IPS-18c (cell line): ENCODE results near the gene REV1.
"Not testable (repeated sequence)": the region's sequence is repeated elsewhere in the genome, so short reads cannot be mapped to it uniquely, and the experiment has no call there.

Experiments used
- H3K4me3 ChIP-seq: 2 replicates; pipeline ENCODE4 v1.7.0; 2013; ENCODE audit warnings: low read depth, mild to moderate bottlenecking, low read length, moderate library complexity; ENCODE audit not compliant: insufficient read depth
- H3K9me3 ChIP-seq: one replicate; pipeline ENCODE4 v1.6.1; 2013; ENCODE audit warnings: mild to moderate bottlenecking, low read length, moderate library complexity; ENCODE audit not compliant: control insufficient read depth, insufficient read depth

Gene REV1

DNA sequence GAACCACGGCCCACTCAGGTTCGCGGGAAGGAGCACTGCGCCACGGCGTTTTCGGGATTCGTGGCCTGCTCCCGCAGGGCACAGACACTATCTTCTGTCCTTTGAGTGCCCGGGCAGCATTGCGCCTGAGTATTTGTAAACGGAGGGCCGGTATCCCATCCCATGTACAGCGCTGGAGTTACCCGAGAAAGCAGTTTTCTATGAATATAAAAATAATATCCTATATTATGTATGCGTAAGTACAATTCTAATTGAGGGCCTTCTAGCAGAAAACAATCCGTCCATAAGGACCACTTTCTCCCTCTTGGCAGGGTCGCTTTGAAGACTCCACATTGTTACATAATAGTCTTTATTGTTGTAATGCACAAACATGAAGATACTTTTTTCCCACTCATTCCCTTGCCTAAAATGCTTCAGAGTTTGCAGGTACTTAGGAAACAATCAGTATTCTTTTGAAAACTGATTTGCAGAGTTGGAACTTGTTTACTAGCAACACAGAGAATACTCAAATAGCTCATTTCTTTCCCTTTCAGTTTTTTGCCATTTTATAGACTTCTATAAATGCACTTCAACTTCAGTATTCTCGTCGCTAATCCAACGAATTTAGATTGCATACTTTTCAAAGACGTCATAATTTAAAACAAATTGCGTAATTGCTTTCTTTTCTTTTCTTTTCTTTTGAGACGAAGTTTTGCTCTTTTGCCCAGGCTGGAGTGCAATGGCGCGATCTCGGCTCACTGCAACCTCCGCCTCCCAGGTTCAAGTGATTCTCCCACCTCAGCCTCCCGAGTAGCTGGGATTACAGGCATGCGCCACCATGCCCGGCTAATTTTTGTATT, 1.0 kb upstream of the REV1 start:
- Histone ChIP-seq H3K9me3 (no peaks in the 10 kb centered on the region), H3K4me3 (peak overlapping the region; percentile 86)

DNA sequence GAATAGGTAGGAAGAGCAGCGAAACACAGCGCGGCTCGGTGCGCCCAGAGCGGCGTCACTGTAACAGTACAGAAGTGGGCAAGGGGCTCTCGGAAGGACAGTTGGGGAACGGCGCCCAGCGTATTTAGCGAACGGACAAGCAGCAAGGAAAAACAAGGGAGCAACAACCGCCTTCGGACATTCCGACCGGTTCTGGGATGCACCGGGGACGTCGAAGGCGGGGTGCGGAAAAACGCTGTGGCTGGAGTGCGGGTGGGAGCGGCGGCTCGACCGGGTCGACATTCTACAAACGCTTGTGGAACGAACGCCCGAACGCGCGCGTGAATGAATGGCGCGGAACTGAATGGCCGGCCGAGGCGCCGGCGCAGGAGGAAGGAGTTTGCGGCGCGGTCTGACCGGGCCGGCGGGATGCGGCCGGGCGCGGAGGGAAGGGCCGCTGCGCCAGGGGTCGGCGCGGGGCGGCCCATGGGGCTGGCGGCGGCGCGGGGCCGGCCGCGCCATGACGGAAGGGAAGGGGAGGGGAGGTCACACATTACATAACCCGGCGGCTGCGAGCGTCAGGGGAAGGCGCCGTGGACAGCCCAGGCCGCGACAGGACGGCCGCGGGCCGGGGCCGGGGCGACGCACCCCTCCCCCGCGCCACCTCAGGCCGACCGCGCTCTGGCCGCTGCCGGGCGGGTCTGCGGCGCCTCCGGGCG, 605 bp downstream of the REV1 start:
- Histone ChIP-seq H3K4me3 (peak overlapping the region; percentile 94), H3K9me3 (no peaks in the 10 kb centered on the region)

DNA sequence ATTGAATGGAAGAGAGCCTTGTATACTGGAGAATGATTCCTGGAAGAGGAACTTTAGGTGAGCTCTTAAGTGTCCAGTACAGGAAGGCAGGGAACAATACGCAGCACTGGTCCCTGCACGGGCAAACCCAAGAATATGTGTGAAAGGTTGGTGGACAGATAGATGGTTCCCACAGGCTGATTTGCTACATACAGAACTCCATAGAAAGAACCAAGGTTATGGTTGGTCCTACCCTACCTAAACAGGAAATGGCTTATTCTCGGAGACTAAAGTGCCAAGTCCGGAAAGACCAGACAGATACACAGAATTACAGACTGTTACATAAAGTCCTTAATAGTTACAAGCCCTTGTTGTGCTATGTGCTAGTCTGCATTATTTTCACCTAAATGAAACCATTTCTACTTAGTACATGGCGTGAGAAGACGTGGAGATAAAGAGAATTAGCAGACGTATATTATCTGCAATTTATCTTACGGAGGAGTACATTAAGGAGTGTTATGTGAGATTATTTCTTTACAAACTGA, 1.2 kb downstream of the REV1 start:
- peak overlapping the region; percentile 94 for H3K4me3 ChIP-seq
- H3K9me3 ChIP-seq, result no peaks in the 10 kb centered on the region

DNA sequence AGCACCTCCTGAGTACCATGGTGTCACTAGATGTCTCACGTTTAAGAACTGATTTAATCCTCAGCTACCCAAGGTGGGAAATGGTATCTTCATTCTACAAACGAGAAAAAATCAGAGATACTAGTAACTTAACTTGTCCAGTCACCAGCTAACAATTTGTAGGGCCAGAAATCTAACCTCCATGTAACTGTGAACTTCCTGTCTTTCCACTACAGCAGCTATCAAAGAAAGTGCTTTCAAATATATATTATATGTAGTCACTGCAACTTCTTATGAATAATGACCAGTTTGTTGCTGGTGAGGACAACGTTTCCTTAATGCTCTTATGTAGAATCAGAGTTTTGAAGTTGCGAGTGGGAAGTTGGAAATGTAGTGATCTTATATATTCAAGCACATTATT, 1.9 kb downstream of the REV1 start:
- Histone ChIP-seq H3K4me3 (no peak overlapping the region), H3K9me3 (no peaks in the 10 kb centered on the region)

DNA sequence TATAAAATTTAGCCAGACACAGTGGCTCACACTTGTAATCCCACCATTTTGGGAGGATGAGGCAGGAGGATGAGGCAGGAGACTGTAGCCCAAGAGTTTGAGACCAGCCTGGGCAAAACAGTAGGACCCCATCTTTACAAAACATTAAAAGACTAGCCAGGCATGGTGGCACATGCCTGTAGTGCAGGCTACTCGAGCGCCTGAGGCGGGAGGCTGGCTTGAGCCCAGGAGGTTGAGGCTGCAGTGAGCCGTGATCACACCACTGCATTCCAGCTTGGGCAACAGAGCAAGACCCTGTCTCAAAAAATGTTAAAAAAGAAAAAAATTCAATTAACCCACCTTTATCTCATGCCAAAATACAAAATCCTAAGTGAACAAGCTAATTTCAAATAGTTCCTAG, 4.0 kb downstream of the REV1 start:
- Histone ChIP-seq H3K4me3 (no peak overlapping the region), H3K9me3 (no peaks in the 10 kb centered on the region)

DNA sequence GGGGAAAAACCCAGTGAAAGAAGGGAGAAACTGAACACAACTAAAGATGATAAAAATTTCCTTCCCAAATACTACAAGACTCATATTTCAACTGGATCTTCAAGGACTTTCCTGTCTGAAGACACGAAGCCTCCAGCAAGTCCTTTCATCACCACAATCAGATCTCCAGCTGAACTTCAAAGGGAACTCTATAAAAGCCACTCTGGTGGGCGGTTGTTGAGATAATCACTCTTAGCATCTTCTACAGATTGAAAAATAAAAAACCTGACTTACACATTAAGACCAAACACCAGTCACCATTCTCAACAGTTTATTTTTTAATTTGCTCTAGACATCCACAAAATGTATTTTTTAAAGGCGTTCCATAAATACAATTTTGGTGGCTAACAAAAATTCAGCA, 4.4 kb downstream of the REV1 start:
- Histone ChIP-seq H3K9me3 (no peaks in the 10 kb centered on the region), H3K4me3 (no peak overlapping the region)

DNA sequence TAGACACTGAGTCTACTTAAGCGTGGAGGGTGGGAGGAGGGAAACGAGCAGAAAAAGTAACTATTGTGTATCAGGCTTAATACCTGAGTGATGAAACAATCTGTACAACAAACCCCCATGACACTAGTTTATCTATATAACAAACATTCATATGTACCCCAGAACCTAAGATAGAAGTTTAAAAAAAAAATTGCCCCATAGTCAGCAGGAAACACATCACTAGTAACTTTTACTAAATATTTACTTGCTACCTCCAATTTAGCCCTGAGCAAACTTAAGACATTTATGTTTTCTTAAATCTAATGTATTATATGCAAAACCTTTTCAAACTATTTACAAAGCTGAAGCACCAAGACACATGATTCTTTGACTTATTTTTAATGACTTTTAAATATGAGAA, 5.6 kb downstream of the REV1 start:
- H3K9me3 ChIP-seq, result no peaks in the 10 kb centered on the region
- H3K4me3 ChIP-seq, result no peak overlapping the region

DNA sequence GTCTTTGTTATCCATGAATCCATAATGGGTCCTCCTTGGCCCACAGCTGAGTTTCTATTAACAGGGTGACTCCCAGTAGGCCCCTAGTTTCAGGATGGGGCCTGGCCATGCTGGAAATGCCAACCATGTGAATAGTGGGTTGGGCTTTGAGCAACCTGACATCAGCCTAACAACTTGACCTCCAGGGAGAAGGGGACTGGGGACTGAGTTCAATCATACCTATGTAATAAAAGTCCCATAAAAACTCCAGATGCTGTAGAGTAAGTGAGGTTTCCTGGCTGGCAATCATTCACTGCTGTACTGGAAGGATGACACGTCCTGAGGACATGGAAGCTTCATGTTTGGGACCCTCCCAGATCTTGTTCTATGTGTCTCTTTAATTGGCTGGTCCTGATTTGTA, 7.9 kb downstream of the REV1 start:
- no peaks in the 10 kb centered on the region for H3K9me3 ChIP-seq
- H3K4me3 ChIP-seq, result no peak overlapping the region

DNA sequence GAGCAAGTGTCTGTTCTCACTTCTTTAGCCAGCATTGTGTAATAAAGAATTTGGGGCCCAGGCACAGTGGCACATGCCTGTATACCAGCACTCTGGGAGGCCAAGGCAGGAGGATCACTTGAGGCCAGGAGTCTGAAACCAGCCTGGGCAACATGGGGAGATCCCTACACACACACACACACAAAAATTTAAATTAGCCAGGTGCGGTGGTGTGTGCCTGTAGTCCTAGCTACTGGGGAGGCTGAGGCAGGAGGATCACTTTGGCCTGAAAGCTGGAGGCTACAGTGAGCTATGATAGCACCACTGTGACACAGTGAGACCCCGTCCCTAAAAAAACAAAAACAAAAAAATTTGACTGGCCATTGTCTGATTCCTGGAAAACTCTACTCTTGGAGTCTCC, 8.3 kb downstream of the REV1 start:
- Histone ChIP-seq H3K4me3 (no peak overlapping the region), H3K9me3 (no peaks in the 10 kb centered on the region)

DNA sequence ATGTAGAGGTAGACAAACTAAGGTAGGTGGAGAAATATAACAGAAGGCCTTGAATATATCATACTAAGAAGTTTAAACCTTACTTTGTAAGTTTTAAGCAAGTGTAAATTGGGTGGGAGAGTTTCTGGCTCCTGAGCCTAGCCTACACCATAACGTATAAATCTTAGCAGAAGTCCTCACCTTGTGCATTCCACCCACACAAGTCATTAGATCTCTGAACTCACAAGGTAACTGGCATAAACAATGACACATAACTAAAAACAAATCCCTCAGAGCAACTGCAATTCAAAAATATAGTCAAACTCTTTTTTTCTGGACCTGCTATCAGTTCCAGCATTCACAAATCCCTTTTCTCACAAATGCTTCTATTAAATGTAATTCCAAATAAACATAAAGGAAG, 9.4 kb downstream of the REV1 start:
- Histone ChIP-seq H3K9me3 (no peaks in the 10 kb centered on the region), H3K4me3 (no peak overlapping the region)

DNA sequence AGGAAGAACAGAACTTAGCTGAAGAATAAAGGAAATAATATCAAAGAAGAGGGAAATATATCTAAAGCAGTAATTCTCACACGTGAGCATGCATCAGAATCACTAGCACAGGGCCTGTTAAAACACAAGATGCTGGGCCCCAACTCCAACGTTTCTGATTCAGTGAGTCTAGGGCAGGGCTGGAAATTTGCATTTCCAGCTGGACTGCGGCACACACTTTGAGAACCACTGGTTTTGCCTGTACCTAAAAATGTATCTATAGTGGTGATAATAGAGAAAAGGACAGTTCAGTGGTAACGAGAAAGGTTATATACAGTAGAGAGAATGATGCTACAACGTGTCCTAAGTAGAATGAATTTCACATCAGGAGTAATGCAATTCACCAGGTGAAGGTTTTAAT, 11.2 kb downstream of the REV1 start:
- no peak overlapping the region for H3K4me3 ChIP-seq
- H3K9me3 ChIP-seq, result no peaks in the 10 kb centered on the region

DNA sequence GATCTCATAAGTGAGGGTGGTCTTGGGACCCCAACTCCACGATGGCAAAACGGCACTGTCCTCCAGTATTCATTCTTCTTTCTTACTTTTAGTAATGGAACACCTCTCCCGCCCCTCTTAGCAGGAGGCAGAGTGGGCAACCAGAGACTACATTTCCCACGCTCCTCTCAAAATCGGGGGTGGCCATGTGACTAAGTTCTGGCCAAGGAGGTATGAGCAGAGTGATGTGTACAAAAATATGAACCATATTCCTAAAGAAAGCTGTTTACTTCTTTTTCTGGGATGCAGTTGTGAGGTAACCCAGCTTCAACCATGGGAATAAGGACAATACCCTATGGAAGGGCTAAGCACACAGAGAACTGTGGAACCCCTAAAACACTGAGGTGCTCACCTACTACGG, 12.8 kb downstream of the REV1 start:
- H3K4me3 ChIP-seq, result no peak overlapping the region
- H3K9me3 ChIP-seq, result no peaks in the 10 kb centered on the region

DNA sequence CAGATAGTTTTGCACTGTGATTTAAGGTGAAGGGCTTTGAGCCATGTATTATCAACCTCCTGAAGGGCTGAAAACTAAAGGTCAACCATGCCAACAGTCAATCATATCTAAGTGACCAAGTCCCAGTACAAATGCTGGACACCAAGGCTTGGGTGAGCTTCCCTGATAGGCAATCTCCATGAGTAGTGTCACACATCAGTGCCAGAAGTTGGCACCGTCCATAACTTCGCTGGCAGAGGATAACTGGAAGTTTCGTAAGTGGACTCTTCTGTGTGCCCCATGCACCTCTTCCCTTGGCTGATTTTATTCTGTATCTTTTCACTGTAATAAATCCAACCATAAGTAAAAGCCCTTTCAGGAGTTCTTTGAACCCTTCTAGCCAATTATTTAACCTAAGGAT, 13.2 kb downstream of the REV1 start:
- Histone ChIP-seq H3K9me3 (no peaks in the 10 kb centered on the region), H3K4me3 (no peak overlapping the region)

DNA sequence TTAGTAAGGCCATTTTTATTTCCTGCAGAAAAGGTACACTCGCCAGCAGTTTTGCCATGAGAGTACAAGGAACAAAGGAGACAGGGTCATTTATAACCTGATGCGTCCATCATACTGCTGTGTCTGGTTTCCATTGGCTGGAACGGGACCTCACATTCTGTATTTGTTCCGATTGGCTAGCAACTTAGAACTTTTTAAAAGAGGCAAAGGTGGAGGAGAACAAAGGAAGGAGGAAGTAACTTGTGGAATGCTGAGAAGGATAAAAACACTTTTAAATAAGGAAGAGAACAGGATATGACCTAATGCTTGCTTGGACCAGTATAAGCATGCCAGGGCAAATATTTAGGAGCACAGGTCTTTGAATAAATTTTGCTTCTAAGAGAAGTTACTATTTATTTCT, 14.7 kb downstream of the REV1 start:
- H3K4me3 ChIP-seq, result not testable (repeated sequence)

DNA sequence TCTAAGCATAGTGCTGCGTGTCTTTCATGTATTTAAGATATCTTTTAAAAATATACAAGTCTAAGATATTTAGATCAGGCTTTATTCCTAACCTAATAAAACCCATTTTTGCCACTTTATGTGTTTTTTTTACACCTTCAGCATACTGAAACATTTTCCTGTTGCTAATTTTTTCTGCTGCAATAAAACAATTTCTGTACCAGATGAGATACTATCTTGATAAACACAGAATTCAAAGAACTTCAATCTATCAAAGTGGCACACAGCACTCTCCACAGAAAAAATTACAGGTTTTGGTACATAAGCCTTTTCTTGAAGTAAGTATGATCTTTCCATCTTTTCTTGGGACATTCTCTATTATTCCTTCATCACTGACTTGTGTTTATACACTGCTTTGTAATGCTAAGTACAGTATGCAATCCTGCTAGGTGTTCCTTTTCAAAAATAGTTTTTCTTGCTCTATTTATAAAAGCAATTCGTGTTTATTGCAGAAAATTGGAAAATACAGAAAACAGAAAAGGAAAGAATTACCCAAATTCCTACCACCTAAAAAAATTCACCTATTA, 16.2 kb downstream of the REV1 start:
- no peak overlapping the region for H3K4me3 ChIP-seq
- no peaks in the 10 kb centered on the region for H3K9me3 ChIP-seq

More for the DNA sequence above, 14.7 kb downstream of the REV1 start:
- not testable (repeated sequence) for H3K9me3 ChIP-seq

DNA sequence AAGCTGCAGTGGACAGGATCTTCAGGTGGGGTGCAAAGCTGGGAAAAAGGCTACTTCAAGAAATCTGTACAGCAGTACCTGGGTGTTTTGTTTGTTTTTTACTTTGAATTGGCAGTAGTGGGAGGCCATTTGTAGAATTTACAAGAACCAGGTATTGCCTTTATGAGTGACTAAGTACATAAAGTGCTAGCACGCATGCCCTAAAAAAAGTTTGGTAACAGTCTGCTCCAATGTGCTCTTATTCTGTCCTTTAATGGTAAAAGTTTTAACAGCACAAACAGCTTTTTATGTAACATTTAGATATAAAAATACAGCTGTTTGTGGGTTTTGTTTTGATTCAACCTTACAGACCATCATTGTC, 17.2 kb downstream of the REV1 start:
- Histone ChIP-seq H3K4me3 (no peak overlapping the region), H3K9me3 (no peaks in the 10 kb centered on the region)

DNA sequence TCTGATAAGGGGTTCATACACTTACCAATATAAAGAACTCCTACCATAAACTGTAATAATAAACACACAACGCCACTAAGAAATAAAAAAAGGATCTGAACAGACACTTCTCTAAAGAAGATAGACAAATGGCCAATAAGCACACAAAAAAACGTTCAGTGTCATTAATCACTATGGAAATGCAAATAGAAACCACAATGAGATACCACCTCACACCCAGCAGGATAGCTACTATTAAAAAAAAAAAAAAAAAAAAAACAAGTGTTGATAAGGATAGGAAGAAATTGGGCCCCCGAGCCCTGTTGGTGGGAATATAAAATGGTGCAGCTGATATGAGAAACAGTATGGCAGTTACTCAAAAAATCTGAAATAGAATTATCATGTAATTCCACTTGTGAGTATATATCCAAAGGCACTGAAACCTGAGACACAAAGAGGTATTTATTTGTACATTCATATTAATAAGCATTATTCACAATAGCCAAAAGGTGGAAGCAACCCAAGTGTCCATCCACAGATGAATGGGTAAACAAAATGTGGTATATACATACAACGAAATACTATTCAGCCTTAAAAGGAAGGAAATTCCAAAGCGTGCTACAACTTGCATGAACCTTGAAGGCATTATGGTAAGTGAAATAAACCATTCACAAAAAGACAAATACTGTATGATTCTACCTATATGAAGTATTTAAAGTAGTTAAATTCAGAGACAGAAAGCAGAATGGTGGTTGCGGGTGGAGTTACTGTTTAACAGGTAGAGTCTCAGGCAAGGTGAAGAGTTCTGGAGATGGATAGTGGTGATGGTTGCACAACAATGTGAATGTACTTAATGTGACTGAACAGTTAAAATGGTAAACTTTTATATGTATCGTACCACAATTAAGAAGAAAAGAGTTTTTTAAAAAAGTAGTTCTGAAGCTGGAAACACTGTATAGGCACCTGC, 17.9 kb downstream of the REV1 start:
- Histone ChIP-seq H3K9me3 (no peaks in the 10 kb centered on the region), H3K4me3 (no peak overlapping the region)
